Activated CD4-positive, alpha-beta T cell treated with anti-CD3 and anti-CD28 coated beads, Interleukin-2, Interleukin-6, amounts not matched to agents 100 ng/mL and 50 ng/mL, durations not matched to agents 16 hours and 8 hours (primary cell): ENCODE data around the gene PDE4D.

Source experiments
- DNase-seq: peaks from one replicate; pipeline ENCODE4 v3.0.0-alpha.2; 2020

The PDE4D gene

DNA sequence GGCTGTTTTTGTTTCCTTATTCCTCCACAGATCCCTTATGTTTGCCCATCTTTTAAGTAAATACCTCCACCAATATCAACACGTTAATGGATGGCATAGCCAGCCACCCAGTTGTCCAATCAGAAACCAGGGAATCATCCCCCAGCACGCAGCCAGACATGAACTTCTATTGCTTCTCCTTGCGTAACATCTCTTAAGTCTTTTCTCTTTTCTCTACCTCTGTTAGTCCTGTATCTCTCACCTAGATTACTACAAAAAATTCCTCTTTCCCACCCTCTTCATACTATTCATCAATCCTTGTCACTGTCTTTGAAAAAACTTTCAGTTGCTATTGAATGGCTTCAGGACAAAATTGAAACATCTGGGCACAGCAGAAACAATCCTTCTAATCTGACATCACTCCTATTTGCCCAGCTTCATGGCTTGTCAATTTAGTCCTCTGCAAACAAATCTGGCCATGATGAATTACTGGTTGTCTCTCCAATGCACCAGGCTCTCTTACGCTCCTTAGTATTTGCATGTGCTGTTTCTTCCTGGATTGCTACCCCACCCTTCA lies 961.4 kb downstream of the PDE4D start:
- DNase-seq = no peak

- no peak for DNase-seq
Measured at GRCh38 chr5:58930520-58930919, 963.0 kb downstream of the PDE4D start.

GRCh38 chr5:58929726-58930125 lies 963.8 kb downstream of the PDE4D start:
- no peak for DNase-seq

- no peak for DNase-seq
Measured at GRCh38 chr5:58927938-58928337, 965.6 kb downstream of the PDE4D start.

DNA sequence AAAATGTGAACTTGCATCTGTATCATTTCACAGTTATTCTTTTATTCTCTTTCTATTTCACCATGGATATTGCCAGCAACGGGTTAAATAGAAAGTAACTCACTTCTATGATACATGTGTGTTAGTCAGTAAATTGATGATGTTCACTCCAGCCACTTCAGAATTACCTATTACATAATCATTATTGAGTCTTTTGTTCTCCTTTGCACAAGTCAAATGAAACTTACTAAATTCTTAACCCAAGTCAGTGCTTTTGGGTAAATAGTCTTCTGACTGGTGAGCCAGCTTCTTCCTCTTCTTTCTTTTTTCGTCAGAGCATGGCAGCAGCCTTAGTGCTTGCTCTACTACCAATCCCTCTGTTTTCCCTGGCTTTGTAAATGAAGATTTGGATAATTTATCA lies 966.3 kb downstream of the PDE4D start:
- DNase-seq = peak; percentile 14

GRCh38 chr5:58926541-58926935 lies 967.0 kb downstream of the PDE4D start:
- no peak for DNase-seq

DNA sequence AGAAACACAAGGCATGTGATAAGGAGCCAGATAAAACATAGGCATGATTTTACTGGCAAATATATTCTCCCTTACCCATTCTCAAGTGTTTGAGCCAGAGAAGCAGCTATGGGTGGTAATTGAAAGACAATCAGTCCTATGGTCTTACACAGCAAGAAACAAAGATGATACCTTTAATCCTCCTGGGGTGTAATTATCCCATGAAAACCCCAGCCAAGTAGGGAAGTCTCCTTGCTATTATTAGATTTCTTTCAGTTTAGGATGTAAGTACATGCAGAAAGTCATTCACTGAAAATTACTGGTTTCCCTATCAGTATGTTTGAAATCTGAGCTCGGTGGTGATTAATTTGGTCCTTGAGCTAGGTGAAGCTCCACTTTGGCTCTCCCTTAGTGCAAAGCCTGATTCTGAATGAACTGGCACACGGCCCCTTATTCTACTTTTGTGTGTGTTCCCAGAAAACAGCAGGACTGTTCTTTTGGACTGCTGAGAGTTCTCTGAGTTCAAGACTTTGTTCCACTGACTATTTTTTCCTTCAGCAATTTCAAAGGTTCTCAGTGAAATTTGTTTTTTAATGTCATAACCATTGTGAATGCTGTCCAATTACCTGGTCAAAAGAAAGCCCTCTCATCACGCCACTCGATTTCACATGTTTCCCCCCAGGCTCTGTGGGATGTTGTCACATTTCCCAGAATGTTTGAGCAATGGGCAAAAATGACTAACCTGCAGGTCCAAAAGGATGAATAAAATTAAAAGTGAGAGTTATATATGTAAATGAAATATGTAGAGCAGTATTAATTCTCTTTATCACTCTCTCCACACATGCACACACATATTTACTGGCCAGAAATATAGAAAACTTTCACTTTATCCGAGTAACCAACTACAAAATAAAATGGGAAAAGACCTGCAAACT lies 967.6 kb downstream of the PDE4D start:
- peak; percentile 50 for DNase-seq

- DNase-seq = no peak
Measured at GRCh38 chr5:58924306-58924705, 969.2 kb downstream of the PDE4D start.

- no peak for DNase-seq
Measured at GRCh38 chr5:58923355-58923754, 970.2 kb downstream of the PDE4D start.

DNA sequence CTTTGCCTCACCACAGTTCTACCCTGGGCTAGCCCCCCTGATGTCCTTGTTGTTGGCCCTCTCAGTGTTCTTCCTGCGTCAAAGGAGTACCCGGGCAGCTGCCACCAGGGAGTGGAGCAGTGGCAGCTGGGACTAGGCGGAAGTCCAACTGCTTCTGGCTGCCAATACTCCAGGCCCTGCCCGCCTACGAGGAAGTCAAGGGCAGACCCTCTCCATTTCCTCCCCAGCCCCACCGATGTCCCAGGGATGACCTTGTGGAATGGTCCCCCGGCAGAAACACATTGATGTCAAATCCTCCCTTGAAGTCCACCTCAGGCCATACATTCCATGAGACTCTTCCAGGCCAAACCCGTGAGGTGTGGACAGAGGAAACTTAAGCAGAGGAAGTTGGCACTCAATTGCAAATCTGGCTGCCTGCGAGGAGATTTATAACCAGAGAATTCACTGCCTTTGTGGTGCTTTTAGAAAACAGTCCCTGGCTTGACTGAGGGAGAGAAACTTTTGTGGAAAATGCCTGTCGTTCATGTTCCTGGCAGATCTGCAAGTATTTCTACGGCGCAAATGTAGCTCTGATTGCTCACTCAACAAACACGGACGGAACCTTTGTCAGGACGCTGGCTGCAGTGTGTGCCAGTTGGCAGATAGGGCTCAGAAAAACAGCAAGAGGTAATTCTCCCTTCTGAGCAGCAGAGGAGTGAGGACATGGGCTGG lies 970.9 kb downstream of the PDE4D start:
- DNase-seq = no peak

DNA sequence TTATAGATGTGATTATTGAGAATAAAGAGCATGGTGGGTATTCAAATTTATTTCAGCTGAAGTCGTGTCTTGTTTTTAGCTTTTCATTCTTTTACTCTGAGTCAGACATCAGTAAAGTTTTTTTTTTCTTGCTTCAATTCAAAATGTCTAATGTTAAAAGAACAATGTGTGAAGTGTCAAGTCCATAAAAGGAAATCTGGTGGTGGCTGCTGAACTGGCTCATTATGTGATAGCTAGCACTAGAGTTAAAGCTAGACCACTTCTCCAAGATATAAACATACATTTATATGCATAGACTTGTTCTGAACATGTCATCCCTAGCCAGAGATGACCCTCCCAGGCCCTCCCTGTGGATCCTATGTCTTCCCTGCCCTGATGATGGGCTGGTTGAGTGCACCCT lies 972.4 kb downstream of the PDE4D start:
- no peak for DNase-seq

GRCh38 chr5:58919833-58920232 lies 973.7 kb downstream of the PDE4D start:
- DNase-seq = no peak
